ENCODE data around the gene LRRC23.
"Not testable (repeated sequence)": the region's sequence is repeated elsewhere in the genome, so short reads cannot be mapped to it uniquely, and the experiment has no call there.

GRCh38 chr12:6874015-6874368 is 30.6 kb upstream of the LRRC23 start:
- TF ChIP-seq MAZ (IDR thresholded peaks at IDR 0.05; ENCODE audit: borderline replicate concordance, low read depth, low read length); RAD21 (conservative IDR thresholded peaks at IDR 0.05 in 1 of 2, IDR thresholded peaks at IDR 0.05 in 1 of 2); E2F6 (IDR thresholded peaks at IDR 0.05; ENCODE audit: borderline replicate concordance, low read depth); POLR2A (IDR thresholded peaks at IDR 0.05; ENCODE audit: low read length); CTCF (IDR thresholded peaks at IDR 0.05); FOXS1 (CRISPR knock-in tag; IDR thresholded peaks at IDR 0.05); CEBPB (IDR thresholded peaks at IDR 0.05); SREBF2 (IDR thresholded peaks at IDR 0.05); EP300 (IDR thresholded peaks at IDR 0.05); CHD2 (IDR thresholded peaks at IDR 0.05; ENCODE audit: low read length, partially characterized antibody); RARB (CRISPR knock-in tag; IDR thresholded peaks at IDR 0.05); KDM5A (IDR thresholded peaks at IDR 0.05): not testable (repeated sequence)

All from A549 (cell line).